ENCODE data around the gene SORBS1. TPM values are rescaled to one million over a fixed set of nuclear protein-coding genes. Genes with fewer than 3 reads are reported as not detected.

SORBS1 gene
- total and polyA plus RNA-seq, 9 of the 15 experiments (the other 6 are each of a cell fraction or from before 2014, with no cell fraction given): 2.0 to 13.3 (median 6.5) TPM

DNA sequence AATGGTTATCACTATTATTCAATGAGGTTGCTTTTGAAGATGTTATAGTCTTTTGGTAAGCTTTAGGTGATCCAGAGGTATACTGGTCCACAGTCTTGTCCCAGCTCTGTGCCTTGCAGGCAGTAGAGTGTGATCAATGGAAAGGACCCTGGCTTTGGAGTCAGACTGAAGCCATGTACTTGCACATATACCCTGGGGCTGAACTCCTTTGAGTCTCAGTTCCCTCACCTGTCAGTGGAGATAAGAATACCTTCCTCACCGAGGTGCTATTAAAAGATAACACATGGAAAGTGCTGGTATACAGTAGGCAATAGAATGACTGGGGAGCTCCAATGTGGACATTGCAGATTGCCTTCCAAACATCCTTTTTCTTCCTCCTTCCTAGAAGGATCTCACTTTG, 254.3 kb downstream of the SORBS1 start:
- FAIRE-seq (no peak), ATAC-seq (no peak), DNase-seq (ENCODE audit: extremely low read depth in 1 of 4, low spot score in 3 of 4) (no peak)
- peaks cover 22 to 61% of the 10 kb centered on the region in 2 experiments for H3K4me1 ChIP-seq (replicated peaks in 1 of 2; ENCODE audit: control insufficient read depth in 2 of 2, insufficient read depth in 2 of 2, low read length in 2 of 2)
- H3K4me2 ChIP-seq (ENCODE audit: insufficient read depth, low read length): no peak overlapping the region
- BruUV-seq (replicated peaks): no TSS peak
- H3K4me3 ChIP-seq: no peak overlapping the region
- no peaks in the 10 kb centered on the region for H3K9me1 ChIP-seq (ENCODE audit: control insufficient read depth, insufficient read depth, low read length)
- H3K27ac ChIP-seq (ENCODE audit: extremely low read depth, low read depth, low read length): no peak overlapping the region
- in situ Hi-C loops (cut with MboI): no loop called here
- ChIA-PET POLR2A (no interaction called here), CTCF (ENCODE audit: low intra/inter-chr PET ratio) (no interaction called here)
- no peak overlapping the region for H2AFZ ChIP-seq (ENCODE audit: low read depth, low read length)
- no peak overlapping the region for H3K9ac ChIP-seq (ENCODE audit: insufficient read depth in 1 of 2, low read depth in 2 of 2, low read length in 2 of 2)
- no peaks in the 10 kb centered on the region for H3K27me3 ChIP-seq (ENCODE audit: control insufficient read depth in 2 of 2, insufficient read depth in 2 of 2, low read length in 2 of 2)
- H3K9me3 ChIP-seq (replicated peaks; ENCODE audit: control insufficient read depth, insufficient read depth, low read depth, low read length): no peaks in the 10 kb centered on the region
- no peaks in the 10 kb centered on the region for H4K20me1 ChIP-seq (replicated peaks; ENCODE audit: control insufficient read depth, insufficient read depth, low read length)
- TF ChIP-seq TAF15 (IDR thresholded peaks at IDR 0.05; ENCODE audit: low read depth, low read length): no peak
- no peak for TF ChIP-seq ZNF76 (CRISPR knock-in tag; IDR thresholded peaks at IDR 0.05; ENCODE audit: borderline replicate concordance)
- no peak for TF ChIP-seq ZEB2 (IDR thresholded peaks at IDR 0.05)
- TF ChIP-seq ZNF77 (CRISPR knock-in tag; IDR thresholded peaks at IDR 0.05): no peak
- 0 out of 2 replicates have a peak, but pooled peaks have one; percentile 38 for TF ChIP-seq ZKSCAN8 (CRISPR knock-in tag; IDR thresholded peaks at IDR 0.05)
- TF ChIP-seq ZNF431 (CRISPR knock-in tag; IDR thresholded peaks at IDR 0.05): no peak
- H3K36me3 ChIP-seq (ENCODE audit: control insufficient read depth, insufficient read depth, low read length): no peaks in the 10 kb centered on the region
- 0% methylated on average over 1 of the region's 1 CpG for WGBS (ENCODE audit: insufficient coverage, low coverage, missing lambda C conversion rate)
- H3K79me2 ChIP-seq (ENCODE audit: control insufficient read depth, insufficient read depth, low read length): no peaks in the 10 kb centered on the region
- intact Hi-C loops (cut with micrococcal nuclease): no loop called here

DNA sequence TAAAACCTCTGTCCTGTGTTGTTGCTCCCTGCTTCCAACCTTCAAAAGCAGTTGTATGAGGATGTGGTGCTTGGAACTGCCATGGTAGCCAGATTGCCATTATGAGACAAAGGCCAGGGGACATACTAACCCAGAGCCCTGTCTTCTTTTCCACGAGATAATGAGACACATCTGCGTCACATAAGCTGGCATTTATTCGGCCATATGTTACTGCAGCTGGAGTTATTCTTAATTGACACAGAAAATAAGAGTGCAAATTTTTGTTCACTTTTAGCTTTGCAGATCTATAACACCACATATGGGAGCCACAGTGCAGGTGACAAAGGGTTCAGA, 254.9 kb downstream of the SORBS1 start:
- no peaks in the 10 kb centered on the region for H3K79me2 ChIP-seq (ENCODE audit: control insufficient read depth, insufficient read depth, low read length)
- peaks cover 22 to 58% of the 10 kb centered on the region in 2 experiments for H3K4me1 ChIP-seq (replicated peaks in 1 of 2; ENCODE audit: control insufficient read depth in 2 of 2, insufficient read depth in 2 of 2, low read length in 2 of 2)
- H2AFZ ChIP-seq (ENCODE audit: low read depth, low read length): no peak overlapping the region
- ATAC-seq: no peak
- H3K9me3 ChIP-seq (replicated peaks; ENCODE audit: control insufficient read depth, insufficient read depth, low read depth, low read length): no peaks in the 10 kb centered on the region
- no peaks in the 10 kb centered on the region for H3K9me1 ChIP-seq (ENCODE audit: control insufficient read depth, insufficient read depth, low read length)
- FAIRE-seq: no peak
- no peaks in the 10 kb centered on the region for H3K27me3 ChIP-seq (ENCODE audit: control insufficient read depth in 2 of 2, insufficient read depth in 2 of 2, low read length in 2 of 2)
- H4K20me1 ChIP-seq (replicated peaks; ENCODE audit: control insufficient read depth, insufficient read depth, low read length): no peaks in the 10 kb centered on the region
- POLR2A ChIA-PET: no interaction called here
- in situ Hi-C loops (cut with MboI): no loop called here
- H3K36me3 ChIP-seq (ENCODE audit: control insufficient read depth, insufficient read depth, low read length): no peaks in the 10 kb centered on the region
- 71% methylated on average over 3 of the region's 3 CpGs for WGBS (ENCODE audit: insufficient coverage, low coverage, missing lambda C conversion rate)
- H3K27ac ChIP-seq (ENCODE audit: extremely low read depth, low read depth, low read length): no peak overlapping the region; the same call in 2 of the 3 replicates
- CTCF ChIA-PET (ENCODE audit: low intra/inter-chr PET ratio): no interaction called here
- no peak for DNase-seq (ENCODE audit: extremely low read depth in 1 of 4, low spot score in 3 of 4)
- intact Hi-C loops (cut with micrococcal nuclease): no loop called here
- no peak overlapping the region for H3K4me2 ChIP-seq (ENCODE audit: insufficient read depth, low read length)
- no peak overlapping the region for H3K9ac ChIP-seq (ENCODE audit: insufficient read depth in 1 of 2, low read depth in 2 of 2, low read length in 2 of 2)
- no TSS peak for BruUV-seq (replicated peaks)
- no peak overlapping the region for H3K4me3 ChIP-seq
- TF ChIP-seq ZNF699 (CRISPR knock-in tag; IDR thresholded peaks at IDR 0.05; ENCODE audit: insufficient replicate concordance) (no peak), ZNF121 (CRISPR knock-in tag; conservative IDR thresholded peaks at IDR 0.05) (no peak), ZNF584 (CRISPR knock-in tag; IDR thresholded peaks at IDR 0.05; ENCODE audit: low read depth) (no peak), HDAC1 (IDR thresholded peaks at IDR 0.05) (no peak), ZNF124 (CRISPR knock-in tag; IDR thresholded peaks at IDR 0.05) (no peak)
